ENCODE results near the gene ZFP36. TPM values are rescaled to one million over a fixed set of nuclear protein-coding genes. Genes with fewer than 3 reads are reported as not detected.

The ZFP36 gene
- total RNA-seq, 2 donors from 2014 or later, result 315 to 699 TPM

DNA sequence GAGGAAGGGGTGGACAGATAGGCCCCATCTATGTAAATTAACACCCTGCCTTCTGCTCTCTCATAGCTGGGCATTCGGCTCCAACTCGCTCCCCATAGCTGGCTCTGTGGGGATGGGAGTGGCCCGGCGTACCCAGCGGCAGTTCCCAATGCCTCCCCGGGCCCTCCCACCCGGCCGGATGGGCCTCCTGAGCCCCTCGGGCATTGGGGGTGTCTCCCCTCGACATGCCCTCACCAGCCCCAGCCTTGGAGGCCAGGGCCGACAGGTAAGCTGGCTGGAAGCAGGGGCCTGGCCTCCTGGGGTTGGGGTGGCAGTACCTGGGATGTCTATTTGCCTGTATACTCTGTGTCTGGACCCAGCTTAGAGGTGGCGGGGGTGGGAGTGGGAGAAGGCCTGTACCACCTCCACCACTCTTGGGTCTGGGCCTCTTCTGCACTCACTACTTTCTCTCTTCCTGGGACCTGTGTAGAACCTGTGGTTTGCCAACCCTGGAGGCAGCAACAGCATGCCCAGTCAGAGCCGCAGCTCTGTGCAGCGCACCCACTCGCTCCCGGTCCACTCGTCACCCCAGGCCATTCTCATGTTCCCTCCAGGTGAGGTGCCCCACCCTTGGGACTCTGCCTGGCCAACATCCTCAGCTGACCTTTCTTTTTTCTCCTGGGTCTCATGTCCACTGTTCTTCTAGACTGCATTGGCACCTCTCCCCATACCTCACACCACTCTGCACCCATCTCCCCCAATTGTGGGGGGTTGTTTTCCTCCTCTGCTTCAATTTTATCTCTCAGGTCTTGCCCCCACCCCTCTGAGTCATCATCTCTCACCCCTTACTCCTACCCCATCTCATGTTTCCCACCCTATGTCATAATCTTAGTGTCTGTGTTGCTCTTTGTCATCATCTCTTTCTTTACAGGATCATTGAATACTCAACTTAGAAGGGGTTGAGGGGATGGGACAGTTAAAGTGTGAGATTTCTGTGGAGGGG lies 25.8 kb upstream of the ZFP36 start:
- ATAC-seq (ENCODE audit: insufficient number of reproducible peaks, low FRiP score, low read depth) (no peak), DNase-seq (ENCODE audit: low spot score) (no peak)
- no peak overlapping the region for H3K27ac ChIP-seq
- H3K27me3 ChIP-seq (replicated peaks; ENCODE audit: insufficient read depth), result no peaks in the 10 kb centered on the region
- H3K9me3 ChIP-seq, result no peaks in the 10 kb centered on the region
- H3K36me3 ChIP-seq, result peaks cover 83% of the 10 kb centered on the region
- no peak overlapping the region for H3K4me3 ChIP-seq
- no peak for TF ChIP-seq CTCF (IDR thresholded peaks at IDR 0.05)
- H3K4me1 ChIP-seq (ENCODE audit: control insufficient read depth in 1 of 2, low read depth in 2 of 2), result no peaks in the 10 kb centered on the region

DNA sequence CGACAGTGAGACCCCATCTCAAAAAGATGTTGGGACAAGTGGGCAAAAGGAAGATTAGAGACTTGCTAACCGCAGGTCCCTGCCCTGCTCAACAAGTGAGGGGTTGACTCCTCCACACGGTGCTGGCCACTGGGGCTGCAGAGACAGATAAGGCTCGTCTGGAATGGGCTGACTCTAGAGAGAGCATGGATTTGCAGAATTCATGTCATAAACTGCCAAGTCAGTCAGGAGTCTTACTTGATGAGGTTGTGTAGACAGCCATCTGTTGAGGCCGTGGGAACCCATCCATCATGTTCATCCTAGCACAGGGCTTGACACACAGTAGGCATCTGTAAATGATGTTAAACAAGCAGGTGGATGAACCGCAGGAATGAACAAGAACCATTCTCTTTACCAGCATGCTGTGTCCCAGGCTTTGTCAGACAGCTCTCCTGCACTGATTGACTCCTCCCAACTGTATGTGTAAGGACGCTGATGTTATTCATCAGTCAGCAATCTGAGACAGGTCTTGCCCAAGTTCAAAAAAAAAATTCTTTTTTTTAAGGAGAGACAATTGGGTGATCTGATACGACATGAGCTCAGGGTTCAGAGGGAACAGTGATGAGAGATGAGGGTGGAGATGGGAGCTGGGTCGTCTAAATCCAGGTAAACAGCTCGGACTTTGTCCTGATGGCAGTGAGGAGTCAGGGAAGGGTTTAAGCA lies 24.6 kb upstream of the ZFP36 start:
- Histone ChIP-seq H3K36me3 (peaks cover 80% of the 10 kb centered on the region), H3K4me1 (ENCODE audit: control insufficient read depth in 1 of 2, low read depth in 2 of 2) (no peaks in the 10 kb centered on the region)

GRCh38 chr19:39382991-39383828 lies 23.4 kb upstream of the ZFP36 start:
- no peak overlapping the region for H3K27ac ChIP-seq
- ATAC-seq (ENCODE audit: insufficient number of reproducible peaks, low FRiP score, low read depth) (no peak), DNase-seq (ENCODE audit: low spot score) (no peak)
- no peaks in the 10 kb centered on the region for H3K27me3 ChIP-seq (replicated peaks; ENCODE audit: insufficient read depth)
- no peak overlapping the region for H3K4me3 ChIP-seq
- peaks cover 0 to 7% of the 10 kb centered on the region in 2 donors for H3K4me1 ChIP-seq (ENCODE audit: control insufficient read depth in 1 of 2, low read depth in 2 of 2)
- no peaks in the 10 kb centered on the region for H3K9me3 ChIP-seq
- peaks cover 74% of the 10 kb centered on the region for H3K36me3 ChIP-seq
- TF ChIP-seq CTCF (IDR thresholded peaks at IDR 0.05), result no peak

More for the DNA sequence above, 24.6 kb upstream of the ZFP36 start:
- ATAC-seq (ENCODE audit: insufficient number of reproducible peaks, low FRiP score, low read depth) (no peak), DNase-seq (ENCODE audit: low spot score) (no peak)
- H3K27me3 ChIP-seq (replicated peaks; ENCODE audit: insufficient read depth), result no peaks in the 10 kb centered on the region
- no peak for TF ChIP-seq CTCF (IDR thresholded peaks at IDR 0.05)
- no peaks in the 10 kb centered on the region for H3K9me3 ChIP-seq
- H3K4me3 ChIP-seq, result no peak overlapping the region
- no peak overlapping the region for H3K27ac ChIP-seq

DNA sequence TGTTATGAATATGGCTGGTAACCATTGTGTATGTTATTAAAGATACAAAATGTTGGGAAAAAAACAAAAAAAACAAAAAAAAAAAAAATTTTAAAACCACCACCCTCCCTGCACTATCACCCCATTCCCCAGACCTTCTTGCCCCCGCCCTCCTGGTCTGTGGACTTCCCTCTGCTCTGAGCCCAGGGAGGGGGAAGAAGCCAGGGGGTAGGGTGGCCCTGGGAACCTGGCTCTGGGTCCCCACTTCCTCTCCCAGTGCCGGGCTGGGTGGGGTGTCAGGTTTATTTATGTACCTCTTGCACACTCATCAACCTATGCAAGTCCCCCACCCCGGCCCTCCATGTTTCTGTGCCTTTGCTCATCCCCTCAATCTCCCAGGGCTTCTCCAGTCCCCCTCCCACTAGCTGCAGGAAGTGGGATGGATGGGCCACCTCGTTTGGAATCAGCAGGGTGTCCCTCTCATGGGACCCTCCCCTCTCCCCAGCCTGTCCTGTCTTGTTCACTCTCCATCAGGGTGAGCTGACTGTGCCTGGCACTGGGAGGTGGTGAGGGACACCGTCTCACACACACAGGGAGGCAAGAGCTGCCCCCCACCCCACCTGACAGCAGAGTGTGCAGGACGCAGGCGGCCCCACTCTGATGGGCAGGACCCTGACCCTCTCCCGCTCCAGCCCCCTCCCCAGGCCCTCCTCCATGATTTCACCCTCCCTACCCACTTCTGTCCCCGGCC lies 21.6 kb upstream of the ZFP36 start:
- DNase-seq (ENCODE audit: low spot score) (no peak), ATAC-seq (ENCODE audit: insufficient number of reproducible peaks, low FRiP score, low read depth) (no peak)
- H3K36me3 ChIP-seq, result peaks cover 67% of the 10 kb centered on the region
- no peak overlapping the region for H3K4me3 ChIP-seq
- no peak for TF ChIP-seq CTCF (IDR thresholded peaks at IDR 0.05)
- no peaks in the 10 kb centered on the region for H3K9me3 ChIP-seq
- H3K4me1 ChIP-seq (ENCODE audit: control insufficient read depth in 1 of 2, low read depth in 2 of 2), result peaks cover 5 to 19% of the 10 kb centered on the region in 2 donors
- H3K27ac ChIP-seq, result no peak overlapping the region
- H3K27me3 ChIP-seq (replicated peaks; ENCODE audit: insufficient read depth), result no peaks in the 10 kb centered on the region
